Measurements from ENCODE around the gene BCORL1. TPM values are rescaled to one million over a fixed set of nuclear protein-coding genes. Genes with fewer than 3 reads are reported as not detected.

The BCORL1 gene
- total RNA-seq, 2 donors from 2014 or later: 14.8 to 17.7 TPM

Other genes starting within 250 kb of the BCORL1 start
- gene XPNPEP2, start 243.7 kb upstream of the BCORL1 start, total RNA-seq: 10 to 100 TPM; 11.3 to 29.3 TPM
- 10 to 100 TPM; 11.6 to 18.5 TPM for gene SASH3, start 202.7 kb upstream of the BCORL1 start, total RNA-seq
- 10 to 100 TPM; 23.0 to 23.7 TPM for gene ZDHHC9, start 138.7 kb upstream of the BCORL1 start, total RNA-seq
- 10 to 100 TPM; 13.2 to 14.3 TPM for gene UTP14A, start 76.5 kb upstream of the BCORL1 start, total RNA-seq
- gene ELF4, start 127.9 kb downstream of the BCORL1 start, total RNA-seq: 10 to 100 TPM; 13.6 to 13.8 TPM
- 10 to 100 TPM; 17.5 to 22.6 TPM for gene AIFM1, start 183.2 kb downstream of the BCORL1 start, total RNA-seq
- 10 to 100 TPM in 1 of 2 donors, 1 to 10 TPM in 1; 7.4 to 12.7 TPM for gene RAB33A, start 189.3 kb downstream of the BCORL1 start, total RNA-seq

Data from posterior vena cava (tissue), 2 donors.